Endometrium (tissue), 2 donors: ENCODE measurements around the gene PRLH.

Source experiments
- FAIRE-seq: peaks from 2 replicates; lab custom pipeline; 2012; peaks lifted over from hg19 to GRCh38; lab: Jason Lieb, UNC
- donor health status: control.
- donor health status: control.

Gene PRLH, protein sequence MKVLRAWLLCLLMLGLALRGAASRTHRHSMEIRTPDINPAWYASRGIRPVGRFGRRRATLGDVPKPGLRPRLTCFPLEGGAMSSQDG

DNA sequence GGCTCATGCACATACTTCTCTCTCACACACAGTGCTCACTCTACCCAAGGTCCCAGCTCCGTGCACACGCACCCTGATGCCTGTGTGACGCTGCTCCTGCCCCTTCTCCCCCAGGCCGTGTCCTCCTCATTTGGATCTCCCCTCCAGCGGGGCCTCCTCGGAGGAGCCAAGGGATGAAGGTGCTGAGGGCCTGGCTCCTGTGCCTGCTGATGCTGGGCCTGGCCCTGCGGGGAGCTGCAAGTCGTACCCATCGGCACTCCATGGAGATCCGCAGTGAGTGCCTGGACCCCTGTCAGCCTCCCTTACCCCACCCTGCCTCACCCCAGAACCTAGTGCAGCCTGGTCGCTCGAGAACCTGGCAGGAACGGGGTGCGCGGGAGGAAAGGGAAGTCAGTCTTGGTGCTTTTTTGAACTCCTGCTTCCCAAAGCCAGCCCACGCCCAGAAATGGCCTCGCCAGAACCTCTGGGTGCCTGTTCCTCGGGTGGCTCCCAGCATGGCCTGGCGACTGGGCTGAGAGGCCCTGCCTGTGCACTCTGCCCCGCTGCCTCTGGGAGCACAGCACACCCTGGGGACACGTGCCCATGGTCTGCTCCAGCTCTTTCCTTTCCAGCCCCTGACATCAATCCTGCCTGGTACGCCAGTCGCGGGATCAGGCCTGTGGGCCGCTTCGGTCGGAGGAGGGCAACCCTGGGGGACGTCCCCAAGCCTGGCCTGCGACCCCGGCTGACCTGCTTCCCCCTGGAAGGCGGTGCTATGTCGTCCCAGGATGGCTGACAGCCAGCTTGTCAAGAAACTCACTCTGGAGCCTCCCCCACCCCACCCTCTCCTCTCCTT, at the start of gene PRLH:
TSS of gene PRLH (plus strand) at position 174 of the 835 bp plus-strand sequence. CDS start at position 174, 0 bp downstream.
- FAIRE-seq = no peak

DNA sequence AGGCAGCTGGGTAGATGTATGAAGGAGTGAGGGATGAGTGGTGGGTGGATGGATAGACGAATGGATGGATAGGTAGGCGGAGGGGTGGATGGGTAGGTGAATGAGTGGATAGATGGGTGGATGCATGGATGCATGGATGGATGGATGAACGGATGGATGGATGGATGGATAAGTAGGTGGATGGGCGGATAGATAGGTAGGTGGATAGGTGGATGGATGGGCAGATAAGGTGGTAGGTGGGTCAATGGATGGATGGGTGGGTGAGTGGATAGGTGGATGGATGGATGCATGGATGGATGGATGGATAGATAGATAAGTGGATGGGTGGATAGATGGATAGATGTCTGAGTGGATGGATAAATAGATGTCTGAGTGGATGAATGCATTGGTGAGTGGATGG, 49.2 kb upstream of the PRLH start:
- no peak for FAIRE-seq

GRCh38 chr2:237517990-237518389, 48.4 kb upstream of the PRLH start:
- no peak for FAIRE-seq

- FAIRE-seq = no peak
These were observed 46.7 kb upstream of the PRLH start for GRCh38 chr2:237519506-237520245.

DNA sequence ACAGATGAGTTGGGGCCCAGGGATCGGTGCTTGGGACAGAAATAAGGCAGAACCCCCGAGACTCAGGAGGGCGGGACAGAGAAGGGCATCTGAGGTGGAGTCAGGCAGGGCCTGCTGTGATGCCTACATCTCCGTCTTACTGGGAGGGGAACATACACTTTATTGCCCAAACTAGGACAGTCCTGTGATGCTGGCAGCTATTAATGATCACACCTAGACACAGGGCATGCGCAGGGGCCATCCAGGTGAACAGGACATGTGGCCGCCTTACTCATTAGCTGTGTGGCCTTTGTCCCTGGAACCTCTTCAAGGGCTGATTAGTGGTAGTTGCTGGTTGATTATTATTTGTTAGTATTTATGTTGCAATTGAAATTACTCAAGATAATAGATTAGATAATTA, 46.1 kb upstream of the PRLH start:
- no peak for FAIRE-seq

- FAIRE-seq = no peak
These were observed 41.7 kb upstream of the PRLH start for GRCh38 chr2:237524631-237525030.

GRCh38 chr2:237525559-237526157, 40.7 kb upstream of the PRLH start:
- FAIRE-seq = no peak

DNA sequence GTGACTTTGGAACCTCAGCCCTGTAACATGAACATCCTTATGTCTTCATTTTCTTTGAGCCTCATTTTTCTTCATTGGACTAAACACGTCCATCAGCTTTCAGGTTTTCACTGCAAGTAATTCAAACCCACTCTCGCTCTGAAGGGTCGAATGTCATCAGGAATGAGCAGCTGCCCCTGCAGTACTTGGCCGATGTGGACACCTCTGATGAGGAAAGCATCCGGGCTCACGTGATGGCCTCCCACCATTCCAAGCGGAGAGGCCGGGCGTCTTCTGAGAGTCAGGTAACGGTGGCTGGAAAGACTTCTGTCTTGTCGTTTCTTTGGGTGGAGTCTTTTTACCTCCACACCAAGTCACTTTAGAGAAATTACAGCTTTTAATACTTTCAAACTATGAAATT, 39.1 kb upstream of the PRLH start:
- FAIRE-seq = no peak

- FAIRE-seq = no peak
These were observed 38.6 kb upstream of the PRLH start for GRCh38 chr2:237527766-237528165.

DNA sequence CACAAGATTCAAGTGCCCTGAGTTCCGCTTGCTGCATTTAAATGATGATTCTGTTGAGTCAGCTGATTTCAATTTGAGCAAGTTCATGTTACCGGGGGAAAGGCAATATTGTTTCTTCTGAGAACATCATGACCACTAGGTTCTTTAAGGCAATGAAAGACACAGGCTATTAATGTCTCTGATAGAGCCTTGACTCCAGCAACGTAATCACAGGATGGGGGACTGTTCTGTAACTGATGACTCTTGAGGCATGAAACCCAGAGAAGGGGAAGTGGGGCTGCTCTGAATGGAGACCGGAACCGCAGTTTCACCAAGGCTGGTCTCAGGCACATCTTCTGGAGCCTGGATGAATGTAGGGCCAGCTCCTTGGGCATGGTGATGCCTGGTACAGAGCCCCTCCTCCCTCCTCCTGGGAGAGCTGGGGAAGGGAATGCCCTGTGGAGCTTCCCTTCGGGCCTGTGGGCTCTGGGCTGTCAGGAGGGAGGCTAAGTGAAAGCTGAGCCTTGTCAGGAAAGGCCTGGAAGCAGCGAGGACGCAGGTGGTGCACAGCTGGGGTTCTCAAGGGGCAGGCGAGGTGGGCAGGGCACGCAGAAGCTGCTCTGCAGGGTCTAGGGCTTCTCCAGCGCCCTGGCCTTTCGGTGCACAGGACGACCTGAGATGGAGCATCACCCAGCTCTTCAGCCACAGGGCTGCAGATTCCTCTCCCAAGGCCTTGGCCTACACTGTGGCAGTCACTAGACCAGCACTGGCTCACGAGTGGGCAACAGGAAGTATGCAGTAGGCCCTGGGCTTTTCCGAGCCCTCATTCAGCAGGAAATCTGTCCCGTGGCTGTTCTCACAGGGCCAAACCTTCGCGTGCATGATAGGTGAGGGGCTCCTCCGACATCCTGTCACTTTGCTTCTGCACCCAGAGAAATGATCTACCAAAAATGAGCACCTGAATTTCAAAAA, 36.6 kb upstream of the PRLH start:
- FAIRE-seq = no peak

GRCh38 chr2:237530472-237531433, 35.6 kb upstream of the PRLH start:
- FAIRE-seq = no peak

- FAIRE-seq = no peak
These were observed 34.2 kb upstream of the PRLH start for GRCh38 chr2:237532160-237532559.

DNA sequence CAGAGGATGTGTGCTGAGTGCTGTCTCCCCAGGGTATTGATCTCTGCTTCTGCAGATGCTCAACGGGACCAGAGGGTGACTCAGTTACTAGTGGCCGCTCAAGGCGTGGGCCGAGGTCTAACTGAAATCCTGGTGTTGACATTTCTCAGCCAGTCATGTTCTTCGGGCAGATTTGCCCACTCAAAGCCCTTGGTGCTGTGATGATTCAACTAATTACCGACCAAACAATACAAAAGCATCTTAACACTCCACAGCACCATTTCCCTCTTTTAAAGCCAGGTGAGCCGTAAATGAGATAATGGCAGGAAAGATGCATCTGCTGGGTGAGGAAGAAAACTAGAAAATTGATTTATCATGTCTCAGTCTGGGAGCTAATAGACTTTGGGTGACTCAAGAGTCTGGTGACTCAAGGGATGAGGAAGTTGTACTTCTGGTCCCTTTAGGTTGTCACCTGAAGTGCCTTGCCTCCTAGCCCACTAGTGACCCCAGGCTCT, 32.7 kb upstream of the PRLH start:
- no peak for FAIRE-seq

GRCh38 chr2:237534380-237534779, 32.0 kb upstream of the PRLH start:
- FAIRE-seq = no peak

DNA sequence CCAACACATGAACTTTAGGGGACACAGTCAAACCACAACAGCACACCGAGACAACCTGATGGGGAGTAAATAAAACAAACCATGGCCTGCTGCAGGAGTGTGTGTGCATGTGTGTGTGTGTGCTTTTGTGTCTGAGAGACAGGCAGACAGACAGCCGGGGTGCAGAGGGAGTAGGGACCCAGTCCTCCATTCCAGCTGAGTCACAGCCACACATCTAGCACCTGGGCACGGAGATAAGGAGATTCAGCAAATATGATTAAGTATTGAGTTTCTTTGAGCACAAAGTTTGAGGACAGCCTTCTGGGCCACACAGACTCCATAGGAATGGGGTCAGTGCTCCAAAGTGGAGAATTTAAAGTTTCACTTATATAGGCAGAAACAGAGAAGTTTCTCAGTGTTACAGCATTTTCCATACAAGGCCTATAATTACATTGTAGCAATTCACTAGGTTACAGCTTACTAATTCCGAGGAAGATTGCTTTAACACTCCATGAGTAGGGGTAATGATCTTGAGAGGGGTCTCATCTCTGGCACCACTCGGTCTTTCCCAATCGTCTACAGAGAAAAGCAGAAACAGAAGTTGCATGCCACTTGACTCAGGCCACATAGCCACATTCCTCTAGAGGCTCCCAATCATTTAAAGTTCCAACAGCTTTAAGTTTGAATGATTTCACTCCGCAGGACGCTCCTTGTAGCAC, 30.8 kb upstream of the PRLH start:
- FAIRE-seq = no peak

DNA sequence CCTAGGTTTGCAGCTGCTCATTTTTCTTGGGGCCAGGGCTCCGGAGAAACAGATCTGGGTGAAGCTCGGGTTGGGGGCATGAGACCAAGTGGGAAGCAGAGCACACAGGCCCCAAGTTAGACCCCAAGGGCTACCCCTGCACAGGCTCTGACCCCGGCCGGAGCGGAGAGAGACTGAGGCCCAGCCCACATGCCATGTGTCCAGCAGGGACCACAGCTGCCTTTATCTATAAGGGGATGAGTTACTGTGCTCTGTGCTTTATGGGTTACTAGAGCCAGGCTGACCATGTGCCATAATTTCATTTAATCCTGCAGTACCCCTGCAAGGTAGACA, 30.3 kb upstream of the PRLH start:
- FAIRE-seq = no peak

DNA sequence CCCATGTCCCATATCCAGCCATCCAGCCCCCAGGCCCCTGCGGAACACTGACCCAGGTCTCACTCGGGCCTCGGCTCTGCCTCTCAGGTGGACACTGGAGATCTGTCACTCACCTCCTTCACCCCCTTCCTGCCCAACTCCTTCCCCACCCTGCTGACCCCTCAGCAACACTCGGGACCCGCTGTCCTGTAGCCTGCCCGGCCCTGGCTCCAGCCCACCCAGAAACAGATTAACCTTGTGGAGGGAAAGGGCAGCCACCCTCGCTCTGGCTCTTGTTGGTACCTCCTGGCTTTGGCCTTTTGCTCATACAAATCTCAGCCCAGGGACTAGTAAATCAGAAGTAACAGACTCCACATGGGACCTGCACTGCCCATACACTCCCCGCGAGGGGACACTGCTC, 29.8 kb upstream of the PRLH start:
- no peak for FAIRE-seq

DNA sequence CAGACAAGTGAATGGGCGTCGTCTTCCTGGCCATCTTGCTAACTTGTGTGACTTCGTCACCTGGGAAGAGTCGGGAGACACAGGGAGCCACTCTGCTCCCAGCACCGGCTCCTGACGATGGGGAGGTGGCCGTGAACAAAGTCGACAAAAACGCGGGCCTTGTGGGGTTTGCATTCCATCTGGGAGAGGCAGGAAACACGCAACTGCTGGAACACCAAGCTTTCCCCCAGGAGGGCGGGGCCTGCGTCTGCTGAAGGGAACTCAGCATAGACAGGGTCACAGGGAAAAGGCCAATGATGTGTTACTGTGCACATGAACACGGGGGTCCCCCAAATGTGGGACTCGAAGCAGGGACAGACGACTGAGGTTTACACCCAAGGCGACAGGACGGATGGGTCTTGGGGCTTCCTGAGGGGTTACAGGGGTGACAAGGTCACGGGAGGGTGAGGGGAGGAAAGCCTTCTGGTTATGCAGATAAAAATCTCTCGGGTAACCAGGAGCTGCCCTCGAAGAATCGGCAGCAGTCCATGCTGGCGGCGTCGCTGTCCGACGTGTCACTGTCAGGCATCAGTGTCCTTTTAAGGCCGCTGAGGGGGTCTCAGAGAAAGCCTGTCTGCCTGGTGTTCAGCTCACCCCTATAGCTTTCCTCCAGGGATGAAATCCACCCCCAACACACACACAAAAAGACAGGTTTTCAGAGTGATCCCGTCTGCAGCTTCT, 28.2 kb upstream of the PRLH start:
- no peak for FAIRE-seq

DNA sequence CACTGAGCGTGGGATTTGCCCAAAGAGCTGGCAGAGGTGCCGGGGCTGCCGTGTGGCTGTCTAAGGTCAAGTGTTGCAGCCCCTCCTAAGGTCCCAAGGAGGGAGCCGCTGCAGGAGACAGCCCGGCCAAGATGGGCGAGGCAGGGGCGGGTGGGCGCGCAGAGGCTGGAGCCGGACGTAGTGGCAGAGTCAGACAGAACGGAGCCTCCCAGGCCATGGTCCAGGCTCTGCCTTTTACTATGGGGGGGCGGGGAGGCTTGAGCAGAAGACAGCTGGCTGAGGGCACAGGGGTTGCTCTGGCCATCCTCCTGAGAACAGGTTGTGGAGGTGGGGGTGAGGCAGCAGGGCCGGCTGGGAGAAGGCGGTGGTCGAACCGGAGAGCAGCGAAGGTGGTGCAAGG, 27.5 kb upstream of the PRLH start:
- no peak for FAIRE-seq
